WTC11 (cell line): ENCODE results near the gene ACVR2A.

ENCODE experiments used
- TF ChIP-seq, protein P1 (sequence below): fragments of 200-600 bp; IDR thresholded peaks from 2 replicates; pipeline ENCODE4 v1.8.0; 2022; ENCODE audit warnings: antibody characterized with exemption
- TF ChIP-seq, protein P2 (sequence below): sonication (generic); formaldehyde crosslinking; IDR thresholded peaks from 2 replicates; pipeline ENCODE4 v1.8.0; 2022; ENCODE audit warnings: missing genetic modification reagents

DNA sequence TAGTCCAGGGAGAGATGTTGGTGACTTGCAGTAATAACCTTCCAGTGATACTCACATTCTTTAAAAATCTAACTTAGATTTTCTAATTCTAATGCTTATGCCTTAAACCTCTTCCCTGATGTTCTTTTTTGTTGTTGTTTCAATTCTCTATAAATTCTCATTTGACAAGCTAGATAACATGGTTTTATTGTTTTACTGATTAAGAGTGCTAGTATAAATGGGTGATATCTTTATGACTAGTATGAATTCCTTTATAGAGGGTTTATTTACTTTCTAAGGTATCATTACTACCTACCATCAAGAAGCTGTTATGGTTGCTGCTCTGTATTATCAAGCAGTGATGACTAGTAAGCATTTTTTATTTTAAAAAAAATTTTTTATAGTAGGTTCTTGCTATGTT, 35.0 kb downstream of the ACVR2A start:
- TF ChIP-seq, protein P1, sequence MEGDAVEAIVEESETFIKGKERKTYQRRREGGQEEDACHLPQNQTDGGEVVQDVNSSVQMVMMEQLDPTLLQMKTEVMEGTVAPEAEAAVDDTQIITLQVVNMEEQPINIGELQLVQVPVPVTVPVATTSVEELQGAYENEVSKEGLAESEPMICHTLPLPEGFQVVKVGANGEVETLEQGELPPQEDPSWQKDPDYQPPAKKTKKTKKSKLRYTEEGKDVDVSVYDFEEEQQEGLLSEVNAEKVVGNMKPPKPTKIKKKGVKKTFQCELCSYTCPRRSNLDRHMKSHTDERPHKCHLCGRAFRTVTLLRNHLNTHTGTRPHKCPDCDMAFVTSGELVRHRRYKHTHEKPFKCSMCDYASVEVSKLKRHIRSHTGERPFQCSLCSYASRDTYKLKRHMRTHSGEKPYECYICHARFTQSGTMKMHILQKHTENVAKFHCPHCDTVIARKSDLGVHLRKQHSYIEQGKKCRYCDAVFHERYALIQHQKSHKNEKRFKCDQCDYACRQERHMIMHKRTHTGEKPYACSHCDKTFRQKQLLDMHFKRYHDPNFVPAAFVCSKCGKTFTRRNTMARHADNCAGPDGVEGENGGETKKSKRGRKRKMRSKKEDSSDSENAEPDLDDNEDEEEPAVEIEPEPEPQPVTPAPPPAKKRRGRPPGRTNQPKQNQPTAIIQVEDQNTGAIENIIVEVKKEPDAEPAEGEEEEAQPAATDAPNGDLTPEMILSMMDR = no peak
- TF ChIP-seq, protein P2, sequence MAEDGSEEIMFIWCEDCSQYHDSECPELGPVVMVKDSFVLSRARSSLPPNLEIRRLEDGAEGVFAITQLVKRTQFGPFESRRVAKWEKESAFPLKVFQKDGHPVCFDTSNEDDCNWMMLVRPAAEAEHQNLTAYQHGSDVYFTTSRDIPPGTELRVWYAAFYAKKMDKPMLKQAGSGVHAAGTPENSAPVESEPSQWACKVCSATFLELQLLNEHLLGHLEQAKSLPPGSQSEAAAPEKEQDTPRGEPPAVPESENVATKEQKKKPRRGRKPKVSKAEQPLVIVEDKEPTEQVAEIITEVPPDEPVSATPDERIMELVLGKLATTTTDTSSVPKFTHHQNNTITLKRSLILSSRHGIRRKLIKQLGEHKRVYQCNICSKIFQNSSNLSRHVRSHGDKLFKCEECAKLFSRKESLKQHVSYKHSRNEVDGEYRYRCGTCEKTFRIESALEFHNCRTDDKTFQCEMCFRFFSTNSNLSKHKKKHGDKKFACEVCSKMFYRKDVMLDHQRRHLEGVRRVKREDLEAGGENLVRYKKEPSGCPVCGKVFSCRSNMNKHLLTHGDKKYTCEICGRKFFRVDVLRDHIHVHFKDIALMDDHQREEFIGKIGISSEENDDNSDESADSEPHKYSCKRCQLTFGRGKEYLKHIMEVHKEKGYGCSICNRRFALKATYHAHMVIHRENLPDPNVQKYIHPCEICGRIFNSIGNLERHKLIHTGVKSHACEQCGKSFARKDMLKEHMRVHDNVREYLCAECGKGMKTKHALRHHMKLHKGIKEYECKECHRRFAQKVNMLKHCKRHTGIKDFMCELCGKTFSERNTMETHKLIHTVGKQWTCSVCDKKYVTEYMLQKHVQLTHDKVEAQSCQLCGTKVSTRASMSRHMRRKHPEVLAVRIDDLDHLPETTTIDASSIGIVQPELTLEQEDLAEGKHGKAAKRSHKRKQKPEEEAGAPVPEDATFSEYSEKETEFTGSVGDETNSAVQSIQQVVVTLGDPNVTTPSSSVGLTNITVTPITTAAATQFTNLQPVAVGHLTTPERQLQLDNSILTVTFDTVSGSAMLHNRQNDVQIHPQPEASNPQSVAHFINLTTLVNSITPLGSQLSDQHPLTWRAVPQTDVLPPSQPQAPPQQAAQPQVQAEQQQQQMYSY (CRISPR knock-in tag) = no peak
